Dermis blood vessel endothelial cell (primary cell): ENCODE data around the gene OR6S1. TPM values are rescaled to one million over a fixed set of nuclear protein-coding genes. Genes with fewer than 3 reads are reported as not detected.

Source experiments
- DNase-seq: peaks from one replicate; pipeline ENCODE4 v3.0.0; 2010
- total RNA-seq: library from RNA; depleted of rRNA; stranded (reverse); fragments of >200 nt; gene quantifications from 2 replicates; pipeline ENCODE4 v1.2.3, GENCODE V29; 2014

The OR6S1 gene, protein sequence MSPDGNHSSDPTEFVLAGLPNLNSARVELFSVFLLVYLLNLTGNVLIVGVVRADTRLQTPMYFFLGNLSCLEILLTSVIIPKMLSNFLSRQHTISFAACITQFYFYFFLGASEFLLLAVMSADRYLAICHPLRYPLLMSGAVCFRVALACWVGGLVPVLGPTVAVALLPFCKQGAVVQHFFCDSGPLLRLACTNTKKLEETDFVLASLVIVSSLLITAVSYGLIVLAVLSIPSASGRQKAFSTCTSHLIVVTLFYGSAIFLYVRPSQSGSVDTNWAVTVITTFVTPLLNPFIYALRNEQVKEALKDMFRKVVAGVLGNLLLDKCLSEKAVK
- total RNA-seq: not detected in 2 replicates

DNA sequence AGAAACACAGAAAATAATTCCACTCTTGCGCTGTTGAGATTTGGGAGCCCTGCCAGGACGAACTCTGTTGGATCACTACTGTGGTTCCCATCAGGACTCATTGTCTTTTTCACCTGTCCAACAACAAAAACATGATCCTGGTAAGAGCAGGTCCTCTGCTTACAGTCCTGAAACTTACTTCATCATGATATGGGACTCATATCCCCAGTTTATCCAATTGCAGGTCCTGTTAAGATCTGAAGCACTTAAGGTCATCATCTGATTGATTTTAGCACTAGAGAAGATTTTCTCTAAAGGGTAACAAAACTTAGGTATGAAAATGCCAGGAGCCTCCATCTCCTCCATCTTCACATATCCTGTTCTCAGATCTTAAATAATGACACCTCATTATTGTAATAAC, at the start of gene OR6S1:
TSS of gene OR6S1 (minus strand) at position 101 of the 400 bp plus-strand sequence. CDS start at position 101, 0 bp downstream.
- no peak for DNase-seq

DNA sequence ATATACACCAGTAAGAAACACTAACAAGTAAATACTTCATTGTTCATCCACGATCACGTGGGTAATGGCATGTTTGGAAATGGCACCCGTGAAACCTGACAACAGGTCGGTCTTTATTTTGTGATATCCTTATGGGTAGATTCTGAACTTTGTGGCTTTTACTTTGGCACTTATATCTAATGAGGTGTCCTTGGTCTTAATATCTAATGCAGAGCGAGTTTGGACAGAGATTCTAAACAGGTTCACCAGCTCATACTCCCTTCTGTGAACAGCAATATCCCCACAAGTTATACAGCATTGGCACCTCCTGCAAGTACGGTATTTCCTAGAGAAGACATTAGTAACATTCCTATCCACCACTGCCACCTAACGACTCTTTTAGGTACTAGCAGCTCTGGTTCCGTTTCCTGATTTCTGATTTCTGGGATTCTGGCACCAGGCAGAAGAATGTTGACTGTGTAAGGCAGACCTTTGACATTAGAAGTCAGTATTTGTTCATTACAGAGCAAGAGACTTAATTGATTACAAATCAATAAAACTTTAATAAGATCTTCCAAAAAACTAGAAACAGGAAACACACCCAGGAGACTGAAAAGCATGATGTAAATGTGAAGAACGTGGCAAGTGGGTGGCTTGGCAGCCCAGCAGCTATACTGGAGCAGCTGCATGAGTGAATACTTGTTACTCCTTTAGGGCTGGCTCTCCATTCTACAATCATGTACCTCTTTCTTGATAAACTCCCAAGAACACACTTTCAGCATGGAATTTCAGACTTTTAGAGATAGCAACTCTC, 49.6 kb upstream of the OR6S1 start:
- peak; percentile 86 for DNase-seq

DNA sequence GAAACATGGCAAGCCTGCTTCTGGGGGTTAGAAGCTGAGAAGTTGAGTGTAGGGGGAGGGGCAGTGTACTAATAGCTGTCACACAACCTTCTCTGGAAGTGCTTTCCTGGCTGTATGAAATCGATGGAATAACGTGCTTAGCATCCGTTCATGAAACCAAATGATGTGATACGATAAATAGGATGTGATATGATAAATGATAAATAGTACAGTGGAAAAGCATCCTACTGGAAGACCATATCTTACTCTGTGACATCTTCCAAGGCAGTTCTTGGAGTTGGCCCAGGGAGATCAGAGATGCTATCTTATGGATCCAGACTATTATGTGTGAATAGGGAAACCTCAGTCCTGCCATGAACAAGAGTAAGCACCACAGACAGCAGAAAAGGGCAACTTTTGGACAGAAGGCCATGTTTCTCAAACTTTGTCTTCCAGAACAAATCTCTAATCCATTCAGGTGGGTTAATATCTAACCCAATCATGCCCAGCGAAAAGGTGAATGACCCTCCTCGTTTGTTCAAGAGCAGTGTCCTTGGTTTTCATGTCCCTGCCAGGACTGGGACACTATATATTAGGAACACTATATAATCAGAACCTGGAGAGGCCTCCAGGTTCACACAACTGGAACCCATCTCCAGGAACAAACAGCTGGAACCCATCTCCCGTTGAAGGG, 46.8 kb upstream of the OR6S1 start, which contains the start of gene ANG:
TSS of gene ANG (plus strand) at position 598 of the 673 bp plus-strand sequence. CDS start 4,801 bp downstream, outside the sequence.
- no peak for DNase-seq

- DNase-seq: no peak
These were observed 46.1 kb upstream of the OR6S1 start for GRCh38 chr14:20687362-20688166.

- DNase-seq: no peak
These were observed 45.1 kb upstream of the OR6S1 start for GRCh38 chr14:20686386-20687143.

- DNase-seq: no peak
These were observed 43.4 kb upstream of the OR6S1 start for GRCh38 chr14:20684662-20685456.

- DNase-seq: peak; percentile 81
These were observed 42.6 kb upstream of the OR6S1 start, which contains the start of gene RNASE4 for GRCh38 chr14:20683891-20684661. TSS of gene RNASE4 (plus strand) at chr14:20684560. CDS start at chr14:20699372, 14,812 bp downstream.

- DNase-seq: peak; percentile 92
These were observed 41.8 kb upstream of the OR6S1 start for GRCh38 chr14:20683125-20683890.

DNA sequence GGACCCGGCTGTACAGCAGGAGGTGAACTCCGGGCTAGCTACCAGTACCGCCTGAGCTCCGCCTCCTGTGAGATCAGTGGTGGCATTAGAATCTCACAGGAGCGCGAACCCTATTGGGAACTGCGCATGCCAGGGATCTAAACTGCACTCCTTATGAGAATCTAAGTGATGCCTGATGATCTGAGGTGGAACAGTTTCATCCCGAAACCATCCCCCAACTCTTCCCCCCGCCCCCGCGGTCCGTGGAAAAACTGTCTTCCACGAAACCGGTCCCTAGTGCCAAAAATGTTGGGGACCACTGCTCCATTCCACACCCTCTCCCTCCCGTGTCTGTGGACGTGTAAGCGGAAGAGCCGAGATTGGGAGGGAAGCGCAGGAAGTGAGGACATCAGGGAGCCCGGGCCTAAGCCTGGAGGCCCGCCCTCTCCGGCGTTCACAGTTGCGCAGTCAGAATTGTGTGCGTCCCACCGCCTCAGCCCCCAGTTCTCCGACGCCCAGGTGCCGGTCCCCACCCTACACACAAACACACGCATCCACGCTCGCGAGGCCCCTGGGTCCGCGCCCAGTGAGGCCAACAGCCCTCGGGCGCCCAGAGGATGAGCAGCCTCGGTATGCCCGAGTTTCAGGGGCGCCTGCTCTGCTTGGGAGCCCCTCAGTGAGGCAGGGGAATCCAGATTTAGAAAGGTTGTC, 41.1 kb upstream of the OR6S1 start:
- peak; percentile 95 for DNase-seq

- no peak for DNase-seq
These were observed 40.6 kb upstream of the OR6S1 start for GRCh38 chr14:20682127-20682434.

GRCh38 chr14:20681348-20682126, 40.0 kb upstream of the OR6S1 start:
- peak; percentile 90 for DNase-seq

DNA sequence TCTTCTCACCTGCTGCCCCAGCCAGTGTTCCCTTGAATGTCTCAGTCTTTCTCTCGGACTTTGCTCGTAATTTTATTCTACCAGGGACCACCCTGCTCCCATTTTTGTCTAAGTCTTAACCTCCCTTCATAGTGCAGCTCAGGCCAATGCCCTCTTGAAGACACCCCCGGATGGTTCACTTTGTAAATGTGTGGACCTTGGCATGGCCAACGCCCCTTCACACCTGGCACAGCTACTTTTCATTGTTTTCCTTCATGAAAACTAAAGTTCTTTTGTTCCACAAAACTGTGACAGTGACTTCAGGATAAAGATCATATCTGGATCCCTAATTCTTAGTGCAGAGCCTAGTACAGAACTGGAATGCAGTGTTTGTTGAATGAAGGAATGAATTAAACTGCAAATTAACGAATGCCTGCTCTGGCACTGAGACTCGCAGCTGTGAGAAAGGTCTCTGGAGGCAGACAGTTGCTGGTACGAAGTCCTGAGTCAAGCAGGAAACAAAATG, 39.4 kb upstream of the OR6S1 start:
- no peak for DNase-seq

- no peak for DNase-seq
These were observed 38.9 kb upstream of the OR6S1 start for GRCh38 chr14:20680363-20680762.

DNA sequence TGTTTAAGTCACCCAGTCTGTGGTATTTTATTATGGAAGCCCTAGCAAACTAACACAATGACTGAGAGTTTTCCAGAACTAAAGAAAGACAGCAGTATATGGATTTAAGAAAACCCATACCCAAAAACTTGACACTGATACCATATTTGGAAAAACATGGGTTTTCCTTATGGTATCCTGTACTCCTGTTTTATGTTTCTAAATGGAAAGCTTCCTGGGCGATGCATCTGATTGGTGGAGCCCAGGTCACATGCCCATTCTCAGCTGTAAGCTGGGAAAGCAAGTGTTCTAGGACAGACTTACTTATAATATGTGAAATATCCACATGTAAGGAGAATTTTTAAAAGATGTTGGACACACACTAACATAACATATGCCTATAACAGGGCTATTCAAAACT, 38.4 kb upstream of the OR6S1 start:
- DNase-seq: peak; percentile 38

DNA sequence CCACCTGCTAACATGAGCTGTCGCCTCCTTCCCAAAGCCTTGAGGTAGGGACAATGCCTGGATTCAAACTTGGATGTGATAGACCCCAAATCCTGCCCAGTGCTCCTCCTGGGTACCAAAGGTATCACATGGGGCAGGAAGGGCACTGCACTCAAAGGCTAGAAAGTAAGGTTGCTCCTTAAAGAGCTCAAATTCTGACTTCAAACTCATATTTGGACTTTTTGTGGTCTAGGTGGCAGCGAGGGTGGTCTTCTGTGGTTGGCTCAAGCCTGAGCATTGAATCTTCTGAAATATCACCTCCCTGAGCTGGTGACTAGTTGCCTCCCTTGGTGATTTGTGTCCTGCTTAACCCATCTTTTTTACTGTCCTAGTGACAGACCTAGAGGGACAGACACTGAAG, 34.6 kb upstream of the OR6S1 start:
- no peak for DNase-seq

DNA sequence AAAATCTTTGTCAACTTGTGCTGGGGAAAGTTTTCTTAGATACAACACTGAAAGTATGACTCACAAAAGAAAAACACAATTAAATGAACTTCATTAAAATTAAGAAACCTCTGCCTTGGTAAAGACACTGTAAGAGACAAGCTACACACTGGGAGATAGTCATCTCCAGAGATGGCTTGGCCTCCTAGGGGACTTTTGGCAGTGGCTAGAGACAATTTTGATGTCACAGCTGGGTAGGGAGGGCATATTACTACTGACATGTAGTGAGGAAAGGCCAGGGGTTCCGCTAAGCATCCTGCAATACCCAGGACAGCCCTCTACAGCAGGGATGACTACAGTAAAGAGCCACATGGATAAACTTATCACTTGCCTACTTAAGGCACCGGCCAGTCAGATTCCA, 34.2 kb upstream of the OR6S1 start:
- DNase-seq: no peak

DNA sequence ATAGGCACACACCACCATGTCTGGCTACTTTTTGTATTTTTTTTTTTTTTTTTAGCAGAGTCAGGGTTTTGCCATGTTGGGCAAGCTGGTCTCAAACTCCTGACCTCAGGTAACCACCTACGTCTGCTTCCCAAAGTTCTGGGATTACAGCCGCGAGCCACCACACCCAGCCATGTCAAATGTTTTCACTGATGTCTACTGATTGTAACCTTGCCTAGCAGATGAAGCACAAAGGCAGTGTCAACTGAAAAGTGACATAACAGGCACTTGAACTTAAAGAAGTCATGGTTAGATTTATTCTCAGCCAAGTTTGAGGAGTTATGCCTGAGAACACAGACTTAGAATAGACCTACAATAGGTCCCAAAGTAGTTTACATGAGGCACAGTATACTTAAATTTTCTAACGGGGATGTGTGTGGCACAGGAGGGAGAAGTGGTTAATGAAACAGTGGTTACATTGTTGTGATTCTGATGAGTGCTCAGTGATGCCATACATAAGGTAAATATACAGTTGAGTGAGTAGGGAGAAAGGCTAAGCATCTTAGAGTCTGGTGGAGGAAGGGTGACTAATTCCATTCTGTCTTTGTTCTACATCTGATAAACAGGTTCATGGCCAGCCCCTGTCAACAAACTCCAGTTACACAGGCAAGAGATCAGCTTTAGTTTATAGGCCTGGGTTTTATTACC, 30.2 kb upstream of the OR6S1 start:
- DNase-seq: no peak
